Left hindlimb (tissue), 1 donor: Measurements from ENCODE around the gene VRK1.

Experiments
- DNase-seq: peaks from one replicate; pipeline ENCODE4 v3.0.0-alpha.2; 2018

VRK1 gene

GRCh38 chr14:96792003-96792402 lies 5.2 kb upstream of the VRK1 start:
- DNase-seq = no peak

GRCh38 chr14:96792591-96792990 lies 4.6 kb upstream of the VRK1 start:
- DNase-seq = no peak

GRCh38 chr14:96793547-96793946 lies 3.6 kb upstream of the VRK1 start:
- no peak for DNase-seq

GRCh38 chr14:96795109-96795828 lies 1.9 kb upstream of the VRK1 start:
- no peak for DNase-seq

- peak; percentile 50 for DNase-seq
Observed at GRCh38 chr14:96797582-96798349, 584 bp downstream of the VRK1 start.

GRCh38 chr14:96798956-96799355 lies 1.8 kb downstream of the VRK1 start:
- no peak for DNase-seq

- DNase-seq = no peak
Observed at GRCh38 chr14:96799489-96800054, 2.4 kb downstream of the VRK1 start.

GRCh38 chr14:96801931-96802330 lies 4.7 kb downstream of the VRK1 start:
- no peak for DNase-seq

GRCh38 chr14:96802963-96803362 lies 5.8 kb downstream of the VRK1 start:
- no peak for DNase-seq

GRCh38 chr14:96803958-96804357 lies 6.8 kb downstream of the VRK1 start:
- no peak for DNase-seq

- DNase-seq = no peak
Observed at GRCh38 chr14:96804895-96805294, 7.7 kb downstream of the VRK1 start.

GRCh38 chr14:96805956-96806355 lies 8.8 kb downstream of the VRK1 start:
- DNase-seq = no peak

- no peak for DNase-seq
Observed at GRCh38 chr14:96806836-96807235, 9.7 kb downstream of the VRK1 start.

GRCh38 chr14:96808619-96809406 lies 11.6 kb downstream of the VRK1 start:
- DNase-seq = no peak

- no peak for DNase-seq
Observed at GRCh38 chr14:96811265-96811664, 14.1 kb downstream of the VRK1 start.

- no peak for DNase-seq
Observed at GRCh38 chr14:96811985-96812667, 14.9 kb downstream of the VRK1 start.

- DNase-seq = no peak
Observed at GRCh38 chr14:96816281-96816680, 19.1 kb downstream of the VRK1 start.

- DNase-seq = no peak
Observed at GRCh38 chr14:96817750-96818666, 20.8 kb downstream of the VRK1 start.

- no peak for DNase-seq
Observed at GRCh38 chr14:96821501-96821900, 24.3 kb downstream of the VRK1 start.

GRCh38 chr14:96823652-96824051 lies 26.5 kb downstream of the VRK1 start:
- DNase-seq = no peak

GRCh38 chr14:96824283-96824682 lies 27.1 kb downstream of the VRK1 start:
- DNase-seq = no peak

GRCh38 chr14:96826818-96827217 lies 29.6 kb downstream of the VRK1 start:
- DNase-seq = no peak
